HCEC 1CT (cell line): ENCODE data around the gene NELFB.
A peak's percentile ranks its signal among the peaks of the same experiment; 100 is the strongest.
"Not testable (repeated sequence)": the region's sequence is repeated elsewhere in the genome, so short reads cannot be mapped to it uniquely, and the experiment has no call there.

Experiments used
- DNase-seq: peaks from one replicate; pipeline ENCODE4 v3.0.0-alpha.2; 2017

The NELFB gene

GRCh38 chr9:137234758-137235423 is 20.2 kb upstream of the NELFB start:
- no peak for DNase-seq

- no peak for DNase-seq
Observed at GRCh38 chr9:137235424-137236237, 19.5 kb upstream of the NELFB start.

GRCh38 chr9:137236238-137236935 is 18.7 kb upstream of the NELFB start:
- DNase-seq: peak; percentile 60

GRCh38 chr9:137236936-137237421 is 18.1 kb upstream of the NELFB start:
- DNase-seq: no peak

- DNase-seq: no peak
Observed at GRCh38 chr9:137237759-137238726, 17.1 kb upstream of the NELFB start.

- DNase-seq: peak; percentile 7
Observed at GRCh38 chr9:137239541-137240200, 15.5 kb upstream of the NELFB start.

GRCh38 chr9:137240318-137240840 is 14.7 kb upstream of the NELFB start:
- peak; percentile 51 for DNase-seq

- peak; percentile 100 for DNase-seq
Observed at GRCh38 chr9:137240841-137241489, 14.2 kb upstream of the NELFB start, which contains the start of gene TUBB4B. Gene TUBB4B (plus strand): TSS chr9:137241287. CDS start chr9:137241361, 74 bp downstream.

- peak; percentile 50 for DNase-seq
Observed at GRCh38 chr9:137241490-137242268, 13.4 kb upstream of the NELFB start.

GRCh38 chr9:137242269-137243203 is 12.6 kb upstream of the NELFB start:
- no peak for DNase-seq

- not testable (repeated sequence) for DNase-seq
Observed at GRCh38 chr9:137243266-137243625, 11.9 kb upstream of the NELFB start.

- DNase-seq: peak; percentile 19
Observed at GRCh38 chr9:137243626-137244485, 11.3 kb upstream of the NELFB start.

- no peak for DNase-seq
Observed at GRCh38 chr9:137244486-137245449, 10.4 kb upstream of the NELFB start.

GRCh38 chr9:137245450-137246421 is 9.4 kb upstream of the NELFB start:
- DNase-seq: no peak
